Left lung (tissue), 10 donors: ENCODE data around the gene MTHFD1L. TPM values are rescaled to one million over a fixed set of nuclear protein-coding genes. Genes with fewer than 3 reads are reported as not detected.

Source experiments
- ATAC-seq: fragments of 200-7000 bp; cut with Tn5 transposase; one replicate; pipeline ENCODE4 v1.9.1; 2020; ENCODE audit warnings: moderate library complexity
- DNase-seq, 4 donors: peaks; one replicate each; pipeline ENCODE4 v3.0.0-alpha.2; 2013 to 2020
- H3K27ac ChIP-seq, 2 donors: fragments of 200-600 bp; sonication (generic) in 1 of 2; one replicate each; pipeline versions ENCODE4 v1.5.0 to v1.8.0; 2020 to 2021
- H3K27me3 ChIP-seq, 2 donors: fragments of 200-600 bp; sonication (generic) in 1 of 2; one replicate each; pipeline versions ENCODE4 v1.5.0 to v1.8.0; 2020 to 2021
- H3K36me3 ChIP-seq, 2 donors: fragments of 200-600 bp; sonication (generic) in 1 of 2; one replicate each; pipeline versions ENCODE4 v1.5.0 to v1.8.0; 2020 to 2021
- H3K4me1 ChIP-seq, 2 donors: fragments of 200-600 bp; one replicate each; pipeline ENCODE4 v1.8.0; 2021
- H3K4me3 ChIP-seq, 2 donors: fragments of 200-600 bp; sonication (generic) in 1 of 2; one replicate each; pipeline versions ENCODE4 v1.5.0 to v1.8.0; 2020 to 2021; ENCODE audit warnings: mild to moderate bottlenecking in 1 of 2
- H3K9me3 ChIP-seq, 2 donors: fragments of 200-600 bp; sonication (generic) in 1 of 2; one replicate each; pipeline versions ENCODE4 v1.5.0 to v1.8.0; 2020 to 2021
- CTCF ChIP-seq, 2 donors: fragments of 200-600 bp; sonication (generic) in 1 of 2; IDR thresholded peaks; one replicate each; pipeline versions ENCODE4 v1.5.0 to v1.8.0; 2021; ENCODE audit warnings: antibody characterized with exemption in 2 of 2
- intact Hi-C, 2 donors: fragments of 100-400 bp; cut with DNase I; formaldehyde crosslinking; loops; one replicate each; pipeline versions ENCODE4 v1.11.2 to v1.14.2; 2022
- polyA plus RNA-seq, 6 donors: library from polyadenylated mRNA; unstranded; fragments of 120-200 nt; gene quantifications; one replicate each; pipeline ENCODE4 v1.2.1, GENCODE V29; 2013; ENCODE audit not compliant: insufficient read length in 6 of 6
- total RNA-seq, 2 donors: library from RNA; stranded (reverse); fragmentation: NEBNext Ultra II Directional; extraction: Animal tissue kit (Norgen Biotek cat#: 25700); gene quantifications; one replicate each; pipeline ENCODE4 v1.2.1, GENCODE V29; 2021
- donor health status: DM: no; HTN: yes; CAD: no.
- donor health status: DM: no; HTN: no; CAD: no.

Gene MTHFD1L
- total and polyA plus RNA-seq, 8 donors: 11.9 to 38.2 (median 16.0) TPM

DNA sequence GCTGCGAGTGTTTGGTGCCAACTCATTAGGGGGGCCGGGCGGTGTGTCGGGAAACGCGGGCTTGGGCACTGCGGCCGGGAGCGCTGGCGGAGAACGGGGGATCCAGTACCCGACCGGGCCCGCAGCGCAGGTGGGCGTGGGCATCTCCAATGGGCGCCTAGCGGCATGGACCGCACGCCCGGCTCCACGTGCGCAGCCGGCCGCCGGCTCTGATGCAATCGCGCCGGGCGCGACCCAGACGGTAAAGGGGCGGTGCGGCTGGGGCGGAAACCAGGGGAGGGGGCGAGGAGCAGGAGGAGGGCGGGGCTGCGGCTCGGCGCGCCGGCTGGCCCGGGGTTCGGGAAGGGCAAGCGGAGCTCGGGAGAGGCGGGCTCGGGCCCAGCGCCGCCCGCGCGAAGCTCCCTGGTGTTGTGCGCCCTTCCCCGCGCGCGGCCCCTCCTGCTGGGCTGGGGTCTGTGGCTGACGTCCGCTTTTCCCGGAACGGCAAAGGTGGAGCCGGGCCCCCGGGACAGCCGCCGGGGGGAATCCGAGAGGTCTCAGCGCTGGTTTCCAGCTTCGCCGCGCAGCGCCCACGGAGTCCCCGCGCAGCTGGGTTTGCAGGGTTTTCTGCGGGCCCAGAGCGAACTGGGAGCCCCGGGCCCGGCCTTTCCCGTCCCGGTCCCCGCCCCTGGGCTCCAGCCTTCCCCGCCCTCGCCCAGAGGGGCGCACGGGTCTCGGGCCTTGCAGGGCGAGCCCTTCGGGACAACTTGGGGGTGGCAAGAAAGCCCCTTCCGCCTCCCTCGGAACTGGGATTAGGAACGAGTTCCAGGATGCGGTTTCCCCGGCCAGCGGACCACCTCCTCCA lies 867 bp downstream of the MTHFD1L start:
- H3K27ac ChIP-seq: peak overlapping the region; percentile 81 to 97
- ATAC-seq: peak; percentile 92
- H3K9me3 ChIP-seq: no peaks in the 10 kb centered on the region
- intact Hi-C loops: no loop called here
- DNase-seq: peak; percentile 83 to 94 (median 92)
- peak overlapping the region; percentile 76 to 87 for H3K4me3 ChIP-seq
- H3K36me3 ChIP-seq: no peaks in the 10 kb centered on the region
- H3K27me3 ChIP-seq: no peaks in the 10 kb centered on the region
- TF ChIP-seq CTCF (IDR thresholded peaks at IDR 0.05): no peak
- peaks cover 3 to 15% of the 10 kb centered on the region in 2 donors for H3K4me1 ChIP-seq

GRCh38 chr6:150866991-150867501 lies 1.5 kb downstream of the MTHFD1L start:
- peak overlapping the region; percentile 81 to 97 for H3K27ac ChIP-seq
- no peaks in the 10 kb centered on the region for H3K9me3 ChIP-seq
- peak overlapping the region; percentile 76 to 87 for H3K4me3 ChIP-seq
- H3K36me3 ChIP-seq: no peaks in the 10 kb centered on the region
- peaks cover 3 to 15% of the 10 kb centered on the region in 2 donors for H3K4me1 ChIP-seq
- TF ChIP-seq CTCF (IDR thresholded peaks at IDR 0.05): no peak
- ATAC-seq (no peak), DNase-seq (no peak)
- intact Hi-C loops: no loop called here
- no peaks in the 10 kb centered on the region for H3K27me3 ChIP-seq

DNA sequence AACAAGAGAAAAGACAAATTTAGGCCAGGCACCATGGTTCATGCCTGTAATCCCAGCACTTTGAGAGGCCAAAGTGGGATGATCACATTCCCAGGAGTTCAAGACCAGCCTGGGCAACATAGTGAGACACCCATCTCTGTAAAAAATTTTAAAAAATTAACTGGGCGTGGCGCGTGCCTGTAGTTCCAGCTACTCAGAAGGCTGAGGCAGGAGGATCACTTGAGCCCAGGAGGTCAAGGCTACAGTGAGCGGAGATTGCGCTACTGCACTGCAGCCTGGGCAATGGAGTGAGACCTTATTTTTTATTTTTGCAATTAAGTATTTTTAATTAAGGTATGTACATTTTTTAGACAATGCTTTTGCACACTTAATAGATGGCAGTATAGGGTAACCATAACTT lies 3.3 kb downstream of the MTHFD1L start:
- H3K27ac ChIP-seq: no peak overlapping the region
- peaks cover 3 to 15% of the 10 kb centered on the region in 2 donors for H3K4me1 ChIP-seq
- H3K4me3 ChIP-seq: no peak overlapping the region
- H3K9me3 ChIP-seq: no peaks in the 10 kb centered on the region
- DNase-seq (no peak), ATAC-seq (no peak)
- no peaks in the 10 kb centered on the region for H3K36me3 ChIP-seq
- TF ChIP-seq CTCF (IDR thresholded peaks at IDR 0.05): no peak
- intact Hi-C loops: no loop called here
- no peaks in the 10 kb centered on the region for H3K27me3 ChIP-seq

- H3K4me3 ChIP-seq: no peak overlapping the region
- no peak for TF ChIP-seq CTCF (IDR thresholded peaks at IDR 0.05)
- H3K27ac ChIP-seq: no peak overlapping the region
- no peaks in the 10 kb centered on the region for H3K4me1 ChIP-seq
- H3K9me3 ChIP-seq: no peaks in the 10 kb centered on the region
- H3K27me3 ChIP-seq: no peaks in the 10 kb centered on the region
- DNase-seq: no peak
- peaks cover 0 to 3% of the 10 kb centered on the region in 2 donors for H3K36me3 ChIP-seq
- intact Hi-C loops: no loop called here
- no peak for ATAC-seq
Observed at GRCh38 chr6:150874179-150874578, 8.7 kb downstream of the MTHFD1L start.

- H3K27ac ChIP-seq: no peak overlapping the region
- intact Hi-C loops: no loop called here
- H3K4me3 ChIP-seq: no peak overlapping the region
- peaks cover 0 to 3% of the 10 kb centered on the region in 2 donors for H3K36me3 ChIP-seq
- no peaks in the 10 kb centered on the region for H3K9me3 ChIP-seq
- TF ChIP-seq CTCF (IDR thresholded peaks at IDR 0.05): no peak
- H3K4me1 ChIP-seq: no peaks in the 10 kb centered on the region
- ATAC-seq: no peak
- no peak for DNase-seq
- H3K27me3 ChIP-seq: no peaks in the 10 kb centered on the region
Observed at GRCh38 chr6:150875841-150876240, 10.3 kb downstream of the MTHFD1L start.
